ENCODE results near the gene TTLL12.

Gene TTLL12

DNA sequence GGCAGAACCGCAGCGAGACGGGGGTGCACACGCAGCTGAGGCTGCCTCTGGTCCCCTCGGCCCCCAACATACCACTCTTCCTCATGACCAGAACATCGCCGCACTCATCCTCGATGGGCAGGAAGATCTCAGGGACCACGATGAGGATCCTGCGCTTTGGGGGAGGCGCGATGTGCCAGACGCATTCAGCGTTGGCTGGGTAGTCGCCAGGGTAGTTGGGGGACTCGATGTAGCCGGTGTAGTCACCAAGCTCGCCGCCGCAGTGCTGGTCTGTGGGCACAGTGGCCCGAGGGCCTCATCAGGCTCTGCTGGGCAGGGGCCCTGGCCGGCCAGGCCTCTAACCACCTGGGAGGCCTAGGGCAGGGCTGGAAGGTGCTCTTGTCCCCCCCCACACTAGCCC is 23.0 kb upstream of the TTLL12 start:
- no peaks in the 10 kb centered on the region for H3K79me2 ChIP-seq (ENCODE audit: insufficient read depth, low read depth)
- H3K36me3 ChIP-seq (ENCODE audit: insufficient read depth) = no peaks in the 10 kb centered on the region
- H3K27me3 ChIP-seq (ENCODE audit: insufficient read depth, low read depth) = peaks cover 79% of the 10 kb centered on the region
- no peak overlapping the region for H3K4me2 ChIP-seq
- H4K20me1 ChIP-seq (ENCODE audit: insufficient read depth) = no peaks in the 10 kb centered on the region
- no peaks in the 10 kb centered on the region for H3K4me1 ChIP-seq (ENCODE audit: low read depth, poor library complexity, severe bottlenecking)
- H3K9ac ChIP-seq = no peak overlapping the region
- no peak overlapping the region for H3K4me3 ChIP-seq (IDR thresholded peaks at IDR 0.05; ENCODE audit: insufficient read depth, low read depth, low read length)
- no peak overlapping the region for H3K27ac ChIP-seq
- H2AFZ ChIP-seq (ENCODE audit: low read depth) = no peak overlapping the region
- TF ChIP-seq CTCF (conservative IDR thresholded peaks at IDR 0.05; ENCODE audit: low read depth, low read length) = no peak

DNA sequence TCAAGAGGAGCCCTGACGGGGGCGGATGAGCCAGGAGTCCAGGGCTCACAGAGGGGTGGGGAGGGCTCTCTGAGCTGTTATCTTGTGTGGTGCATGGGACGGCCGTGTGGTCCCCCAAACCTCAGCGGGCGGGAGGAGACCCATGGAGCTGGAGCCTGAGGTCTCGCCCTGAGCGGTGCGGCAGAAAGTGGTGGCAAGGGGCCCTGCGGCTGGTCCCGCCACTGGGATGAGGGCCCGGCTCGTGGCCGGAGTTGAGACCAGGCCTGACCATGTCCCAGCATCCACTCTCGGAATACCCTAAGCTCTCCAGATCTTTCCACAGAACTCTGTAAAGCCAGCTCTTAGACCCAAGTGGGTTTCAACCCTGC is 22.6 kb upstream of the TTLL12 start:
- Histone ChIP-seq H3K27ac (no peak overlapping the region), H3K4me1 (ENCODE audit: low read depth, poor library complexity, severe bottlenecking) (no peaks in the 10 kb centered on the region), H3K9ac (no peak overlapping the region), H3K4me2 (no peak overlapping the region), H3K27me3 (ENCODE audit: insufficient read depth, low read depth) (peaks cover 74% of the 10 kb centered on the region), H3K4me3 (IDR thresholded peaks at IDR 0.05; ENCODE audit: insufficient read depth, low read depth, low read length) (no peak overlapping the region), H3K36me3 (ENCODE audit: insufficient read depth) (no peaks in the 10 kb centered on the region), H4K20me1 (ENCODE audit: insufficient read depth) (no peaks in the 10 kb centered on the region), H3K79me2 (ENCODE audit: insufficient read depth, low read depth) (no peaks in the 10 kb centered on the region), H2AFZ (ENCODE audit: low read depth) (no peak overlapping the region)
- TF ChIP-seq CTCF (conservative IDR thresholded peaks at IDR 0.05; ENCODE audit: low read depth, low read length) = no peak

DNA sequence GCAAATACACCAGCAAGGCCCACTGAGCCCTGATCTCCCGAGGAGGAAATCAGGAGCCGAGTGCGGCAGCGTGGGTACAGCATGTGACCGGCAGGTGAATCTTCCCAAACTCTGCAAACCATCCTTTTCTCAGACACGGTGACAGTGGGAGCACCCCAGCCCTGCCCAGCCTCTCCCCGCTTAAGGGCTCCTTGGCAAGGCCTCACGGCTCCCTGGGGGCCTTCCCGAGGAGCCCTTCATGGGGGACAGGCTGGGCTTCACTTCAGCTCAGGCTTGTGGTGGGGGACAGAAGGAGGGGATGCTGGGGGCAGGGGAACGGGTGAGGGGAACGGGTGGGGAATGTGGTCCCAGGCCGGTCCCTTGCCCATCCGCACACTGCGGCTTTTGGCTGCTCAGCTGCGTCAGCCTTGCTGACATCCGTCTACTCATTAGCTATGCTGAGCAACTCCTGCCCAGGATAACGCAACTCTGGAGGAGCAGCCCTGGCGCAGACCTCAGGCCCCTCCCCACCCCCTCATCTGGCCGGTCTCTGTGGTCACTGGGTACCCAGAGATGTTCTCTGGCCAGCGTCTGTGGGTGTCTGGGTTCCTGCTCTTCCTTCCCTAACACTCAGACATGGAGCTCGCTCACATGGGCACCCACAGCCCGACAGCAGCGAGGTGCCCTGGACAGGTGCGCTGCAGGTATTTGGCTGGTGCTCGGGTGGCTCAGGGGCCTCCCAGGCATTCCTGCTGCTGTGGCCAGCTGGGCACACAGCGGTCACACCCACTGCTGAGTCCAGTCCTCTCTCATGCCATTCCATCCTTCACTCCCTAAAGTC is 22.0 kb upstream of the TTLL12 start:
- Histone ChIP-seq H3K79me2 (ENCODE audit: insufficient read depth, low read depth) (no peaks in the 10 kb centered on the region), H2AFZ (ENCODE audit: low read depth) (no peak overlapping the region), H3K4me2 (no peak overlapping the region), H4K20me1 (ENCODE audit: insufficient read depth) (no peaks in the 10 kb centered on the region), H3K27ac (no peak overlapping the region), H3K36me3 (ENCODE audit: insufficient read depth) (no peaks in the 10 kb centered on the region), H3K27me3 (ENCODE audit: insufficient read depth, low read depth) (peaks cover 68% of the 10 kb centered on the region), H3K4me3 (IDR thresholded peaks at IDR 0.05; ENCODE audit: insufficient read depth, low read depth, low read length) (no peak overlapping the region), H3K4me1 (ENCODE audit: low read depth, poor library complexity, severe bottlenecking) (no peaks in the 10 kb centered on the region), H3K9ac (no peak overlapping the region)
- TF ChIP-seq CTCF (conservative IDR thresholded peaks at IDR 0.05; ENCODE audit: low read depth, low read length) = no peak

DNA sequence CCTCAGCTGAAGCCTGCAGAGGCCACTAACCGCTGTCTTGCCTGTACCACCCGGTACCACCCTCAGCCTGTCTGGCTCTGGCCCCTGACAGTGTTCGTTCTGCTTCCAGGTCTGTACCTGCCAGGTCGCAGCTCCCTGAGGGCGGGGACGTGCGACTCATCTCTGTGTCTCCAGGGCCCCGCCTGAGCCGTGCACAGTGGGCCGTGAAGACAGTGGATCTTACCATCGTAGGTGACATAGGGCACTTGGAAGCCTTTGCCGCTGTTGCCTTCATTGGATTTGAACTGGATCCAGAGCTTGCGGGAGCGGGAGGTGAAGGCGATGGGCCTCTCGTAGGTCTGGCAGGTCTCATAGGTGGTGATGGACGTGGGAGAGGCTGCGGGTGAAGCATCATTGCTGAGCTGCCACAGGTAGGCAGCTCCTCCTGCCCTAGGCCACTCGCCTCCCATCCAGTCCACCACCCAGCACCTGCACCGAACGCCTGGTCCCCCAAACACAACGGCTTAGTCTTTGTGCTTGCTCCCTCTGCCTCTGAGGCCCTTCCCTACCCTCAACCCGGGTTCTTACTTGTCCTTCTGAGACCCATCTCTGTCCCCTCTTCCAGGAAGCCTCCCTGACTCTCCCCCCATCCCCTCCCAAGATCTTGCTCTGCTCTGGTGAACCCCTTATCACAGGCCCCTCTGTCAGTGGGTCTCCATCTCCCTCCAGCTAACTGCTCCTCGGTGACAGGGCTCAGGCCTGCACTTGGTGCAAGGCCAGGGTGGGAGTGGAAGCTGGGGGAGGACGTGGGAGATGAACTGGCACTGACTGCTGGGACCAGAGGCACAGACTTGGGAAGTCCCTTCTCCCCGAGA is 21.1 kb upstream of the TTLL12 start:
- no peak overlapping the region for H3K27ac ChIP-seq
- no peak overlapping the region for H2AFZ ChIP-seq (ENCODE audit: low read depth)
- H3K36me3 ChIP-seq (ENCODE audit: insufficient read depth) = no peaks in the 10 kb centered on the region
- TF ChIP-seq CTCF (conservative IDR thresholded peaks at IDR 0.05; ENCODE audit: low read depth, low read length) = no peak
- H4K20me1 ChIP-seq (ENCODE audit: insufficient read depth) = no peaks in the 10 kb centered on the region
- H3K4me1 ChIP-seq (ENCODE audit: low read depth, poor library complexity, severe bottlenecking) = no peaks in the 10 kb centered on the region
- H3K4me3 ChIP-seq (IDR thresholded peaks at IDR 0.05; ENCODE audit: insufficient read depth, low read depth, low read length) = no peak overlapping the region
- no peaks in the 10 kb centered on the region for H3K79me2 ChIP-seq (ENCODE audit: insufficient read depth, low read depth)
- H3K4me2 ChIP-seq = no peak overlapping the region
- H3K9ac ChIP-seq = no peak overlapping the region
- peaks cover 60% of the 10 kb centered on the region for H3K27me3 ChIP-seq (ENCODE audit: insufficient read depth, low read depth)

All from KMS-11 (cell line).